Measurements from ENCODE around the gene IRF2BP1.
"Not testable (repeated sequence)": the region's sequence is repeated elsewhere in the genome, so short reads cannot be mapped to it uniquely, and the experiment has no call there.

Gene IRF2BP1

DNA sequence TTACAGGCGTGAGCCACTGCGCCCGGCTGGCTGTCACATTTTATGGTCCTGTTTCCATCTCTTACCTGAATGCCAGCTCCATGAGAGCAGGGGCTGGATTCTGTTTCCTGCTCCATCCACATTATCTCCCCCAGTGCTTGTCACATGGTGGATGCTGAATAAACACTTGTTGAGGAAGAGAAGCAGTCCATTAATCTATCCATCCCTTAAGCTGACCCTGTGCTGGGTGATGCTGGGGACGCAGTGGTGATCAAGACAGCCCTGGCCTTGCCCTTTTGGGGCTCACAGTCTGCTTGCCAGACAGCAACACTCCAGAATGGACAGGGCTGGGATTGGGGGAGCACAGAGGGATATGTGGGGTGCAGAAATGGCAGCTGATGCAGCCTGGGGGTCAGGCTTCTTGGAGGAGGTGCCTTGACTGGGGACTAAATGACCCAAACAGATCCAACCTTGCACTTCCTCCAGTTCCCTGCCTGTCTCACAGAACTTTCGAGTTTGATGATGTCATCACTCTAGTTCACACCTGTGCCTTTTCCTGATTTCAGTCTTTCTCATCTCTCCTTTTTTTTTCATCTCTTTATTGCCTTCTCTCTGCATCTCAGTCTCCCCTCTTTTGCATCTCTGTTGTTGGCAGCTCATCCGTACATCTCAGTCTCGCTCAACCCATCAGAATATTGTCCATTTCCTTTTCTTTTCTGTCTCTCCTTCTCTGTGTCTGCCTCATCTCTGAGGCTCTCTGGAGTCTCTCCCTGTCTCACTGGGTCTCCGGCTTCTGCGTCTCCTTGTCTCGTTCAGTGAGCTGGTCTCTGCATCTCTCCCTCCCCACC, 4.6 kb downstream of the IRF2BP1 start:
- DNase-seq: no peak

GRCh38 chr19:45879971-45880370, 6.0 kb downstream of the IRF2BP1 start:
- no peak for DNase-seq

GRCh38 chr19:45879055-45879454, 6.9 kb downstream of the IRF2BP1 start:
- no peak for DNase-seq

GRCh38 chr19:45878043-45878794, 7.7 kb downstream of the IRF2BP1 start:
- peak; percentile 59 for DNase-seq

- DNase-seq: no peak
Observed at GRCh38 chr19:45876411-45877197, 9.3 kb downstream of the IRF2BP1 start.

DNA sequence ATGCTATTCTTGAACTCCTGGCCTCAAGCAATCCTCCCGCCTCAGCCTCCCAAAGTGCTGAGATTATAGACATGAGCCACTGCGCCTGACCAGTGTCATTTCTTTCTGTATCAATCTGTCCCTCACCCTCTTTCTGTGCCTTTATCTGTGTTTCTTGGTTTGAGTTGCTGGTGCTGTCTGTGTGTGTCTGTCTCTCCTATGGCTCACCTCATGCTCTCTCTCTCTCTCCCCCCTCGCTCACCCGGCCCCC, 9.9 kb downstream of the IRF2BP1 start:
- peak; percentile 59 for DNase-seq

DNA sequence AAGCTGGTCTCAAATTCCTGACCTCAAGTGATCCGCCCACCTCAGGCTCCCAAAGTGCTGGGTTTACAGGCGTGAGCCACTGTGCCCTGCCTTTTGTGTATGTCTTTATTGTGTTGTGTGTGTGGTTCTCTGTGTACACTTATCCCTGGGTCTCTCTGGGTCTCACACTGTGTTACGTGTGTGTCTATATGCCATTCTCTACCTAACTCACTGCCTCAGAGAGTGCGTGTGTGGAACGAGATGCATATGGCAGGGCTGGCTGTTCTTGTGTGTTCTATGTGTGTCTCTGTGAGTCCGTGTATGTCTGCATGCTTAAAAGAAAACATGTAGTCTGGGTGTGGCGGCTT, 11.3 kb downstream of the IRF2BP1 start:
- no peak for DNase-seq

GRCh38 chr19:45873219-45873772, 12.6 kb downstream of the IRF2BP1 start:
- no peak for DNase-seq

GRCh38 chr19:45872095-45872919, 13.6 kb downstream of the IRF2BP1 start:
- no peak for DNase-seq

- DNase-seq: no peak
Observed at GRCh38 chr19:45870798-45871197, 15.1 kb downstream of the IRF2BP1 start.

- not testable (repeated sequence) for DNase-seq
Observed at GRCh38 chr19:45867241-45867640, 18.7 kb downstream of the IRF2BP1 start.

DNA sequence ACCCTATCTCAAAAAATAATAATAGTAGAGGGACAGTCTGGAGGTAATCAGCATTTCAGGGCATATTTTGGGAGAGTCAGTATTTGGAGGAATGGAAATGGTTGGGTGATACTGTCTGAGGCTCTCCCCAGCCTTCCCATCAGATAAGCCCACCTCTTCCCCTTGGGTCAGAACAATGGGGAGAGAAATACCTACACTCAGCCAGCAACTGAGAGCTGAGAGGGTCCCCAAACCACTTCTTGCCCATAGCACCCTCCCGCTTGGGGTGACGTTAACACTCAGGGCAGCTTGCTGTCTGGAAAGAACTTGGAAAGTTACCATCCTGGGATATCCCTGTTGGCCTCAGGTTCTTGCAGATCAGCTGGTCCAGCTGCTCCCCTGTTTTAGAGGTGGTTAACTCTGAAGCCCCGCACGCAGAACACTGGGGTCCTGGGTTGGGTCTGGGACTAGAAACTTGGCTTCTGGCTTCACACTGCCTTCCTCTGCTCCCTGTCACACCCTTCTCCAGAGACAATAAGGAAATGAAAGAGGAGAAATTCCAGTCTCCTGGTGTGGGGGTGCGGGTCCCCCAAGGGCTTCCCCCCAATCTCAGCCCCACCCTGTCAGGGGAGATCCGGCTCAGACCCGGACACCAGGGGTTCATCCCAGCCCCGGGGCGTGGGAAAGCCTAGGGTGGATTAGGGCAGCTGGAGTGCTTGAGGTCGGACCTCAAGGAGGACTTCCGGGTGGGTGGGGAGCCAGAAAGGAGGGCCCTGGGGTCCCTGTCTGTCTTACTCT, 19.4 kb downstream of the IRF2BP1 start:
- no peak for DNase-seq

GRCh38 chr19:45865269-45865948, 20.5 kb downstream of the IRF2BP1 start:
- DNase-seq: no peak

GRCh38 chr19:45864629-45865082, 21.3 kb downstream of the IRF2BP1 start:
- DNase-seq: no peak

GRCh38 chr19:45863840-45864628, 21.9 kb downstream of the IRF2BP1 start, which contains the start of gene FOXA3:
Gene FOXA3 (plus strand): TSS chr19:45864326. CDS start chr19:45864457, 131 bp downstream.
- DNase-seq: peak; percentile 61

- DNase-seq: no peak
Observed at GRCh38 chr19:45863335-45863839, 22.6 kb downstream of the IRF2BP1 start.

DNA sequence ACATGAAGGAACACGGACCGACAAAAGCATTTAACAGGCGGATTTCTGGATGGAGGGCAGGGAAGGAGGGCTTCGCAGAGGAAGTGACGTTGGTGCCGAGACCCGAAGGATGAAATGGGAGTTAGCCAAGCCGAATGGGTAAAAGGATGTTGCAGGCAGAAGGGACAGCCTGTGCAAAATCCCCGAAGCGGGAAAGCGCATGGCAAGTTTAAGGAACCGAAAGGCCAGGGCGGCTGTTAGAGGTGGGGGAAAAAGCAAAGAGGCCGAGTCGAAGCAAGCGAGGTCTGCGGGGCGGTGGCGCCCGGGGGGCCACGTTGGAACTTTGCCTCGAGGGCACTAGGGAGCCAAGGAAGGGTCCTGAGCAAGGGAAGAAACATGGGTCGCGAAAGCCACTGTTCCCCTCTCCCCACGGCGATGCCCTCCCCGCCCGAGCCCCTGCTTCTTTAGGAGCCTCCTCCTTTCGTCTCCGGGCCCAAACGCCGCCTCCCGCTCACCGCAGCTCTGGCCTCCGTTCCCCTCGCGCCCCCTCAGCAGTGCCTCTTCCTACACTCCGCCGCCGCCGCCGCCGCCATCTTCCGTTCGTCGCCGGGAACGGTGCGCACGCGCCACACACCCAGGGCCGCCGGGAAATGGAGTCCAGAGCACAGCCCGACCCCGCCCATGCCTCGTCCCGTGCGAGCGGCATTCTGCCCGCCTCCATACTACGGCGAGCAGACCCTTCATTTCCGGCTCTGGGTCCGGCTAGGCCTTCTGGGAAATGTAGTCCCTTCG, 23.2 kb downstream of the IRF2BP1 start, which contains the start of gene SYMPK:
Gene SYMPK (minus strand): TSS at position 584 of the 771 bp plus-strand sequence. CDS start 8,652 bp downstream, outside the sequence.
- peak; percentile 99 for DNase-seq

GRCh38 chr19:45862271-45862563, 23.7 kb downstream of the IRF2BP1 start:
- no peak for DNase-seq
